K562 (cell line): ENCODE measurements around the gene HBP1. TPM values are rescaled to one million over a fixed set of nuclear protein-coding genes. Genes with fewer than 3 reads are reported as not detected.

Source experiments
- ATAC-seq: fragments of 200-7000 bp; cut with Tn5 transposase; 3 replicates; pipeline ENCODE4 v1.9.1; 2020; ENCODE audit warnings: moderate library complexity
- BruUV-seq: library from RNA; stranded (reverse); fragments of 400-500 nt; replicated peaks from 2 replicates; lab custom pipeline; 2021; lab: Mats Ljungman, UMichigan
- CTCF ChIA-PET: fragments of 300-600 bp; formaldehyde crosslinking; extraction: SDS; loops from one replicate; lab custom pipeline; 2021; ENCODE audit warnings: low intra/inter-chr PET ratio; lab: Yijun Ruan, JAX
- POLR2A ChIA-PET: fragments of 300-600, 350-650 bp; sonication (Branson Sonifier 250); formaldehyde crosslinking; extraction: SDS; loops from one replicate; lab custom pipeline; 2021; ENCODE audit warnings: antibody characterized with exemption, inconsistent platforms; lab: Yijun Ruan, JAX
- DNase-seq, 4 experiments: peaks; one replicate each; pipeline versions ENCODE4 v3.0.0 to v3.0.0-alpha.2; 2011 to 2018; ENCODE audit warnings: low spot score in 3 of 4, mixed read lengths in 3 of 4; ENCODE audit errors: extremely low read depth in 1 of 4
- FAIRE-seq: peaks from 2 replicates; lab custom pipeline; 2011; peaks lifted over from hg19 to GRCh38; lab: Jason Lieb, UNC
- H2AFZ ChIP-seq: 2 replicates; pipeline ENCODE4 v1.6.0; 2011; ENCODE audit warnings: low read depth, low read length, control low read depth, inconsistent platforms
- H3K27ac ChIP-seq: fragments of 200-600 bp; 3 replicates; pipeline ENCODE4 v1.8.0; 2011; ENCODE audit warnings: low read depth, mild to moderate bottlenecking, control low read depth, inconsistent platforms, low read length, moderate library complexity, mixed read lengths; ENCODE audit errors: extremely low read depth
- H3K27me3 ChIP-seq, 2 experiments: fragments of 300-600 bp in 1 of 2; 2 replicates in 1 of 2; 3 replicates in 1 of 2; pipeline versions ENCODE4 v1.6.0 to v1.8.0; 2011; ENCODE audit warnings: inconsistent platforms in 2 of 2, low read length in 2 of 2, mild to moderate bottlenecking in 1 of 2, mixed read lengths in 1 of 2, moderate library complexity in 1 of 2; ENCODE audit not compliant: control insufficient read depth in 2 of 2, insufficient read depth in 2 of 2
- H3K36me3 ChIP-seq: fragments of 300-600 bp; 3 replicates; pipeline ENCODE4 v1.8.0; 2011; ENCODE audit warnings: mild to moderate bottlenecking, low read length, inconsistent platforms; ENCODE audit not compliant: control insufficient read depth, insufficient read depth
- H3K4me1 ChIP-seq, 2 experiments: fragments of 200-600 bp in 1 of 2; replicated peaks in 1 of 2; 2 replicates in 1 of 2; 3 replicates in 1 of 2; pipeline versions ENCODE4 v1.5.1 to v1.8.0; 2011; ENCODE audit warnings: inconsistent platforms in 2 of 2, low read length in 2 of 2, mild to moderate bottlenecking in 1 of 2, mixed read lengths in 1 of 2, moderate library complexity in 1 of 2; ENCODE audit not compliant: control insufficient read depth in 2 of 2, insufficient read depth in 2 of 2
- H3K4me2 ChIP-seq: 2 replicates; pipeline ENCODE4 v1.6.1; 2011; ENCODE audit warnings: low read length, control low read depth, inconsistent platforms, mixed read lengths; ENCODE audit not compliant: insufficient read depth
- H3K4me3 ChIP-seq: fragments of 200-600 bp; sonication (generic), shearing (Covaris generic); 2 replicates; pipeline ENCODE4 v1.5.1; 2016; ENCODE audit warnings: control low read depth, inconsistent platforms
- H3K79me2 ChIP-seq: fragments of 200-600 bp; 3 replicates; pipeline ENCODE4 v1.8.0; 2011; ENCODE audit warnings: low read length, inconsistent platforms; ENCODE audit not compliant: control insufficient read depth, insufficient read depth
- H3K9ac ChIP-seq, 2 experiments: 2 replicates each; pipeline versions ENCODE4 v1.6.0 to v1.6.1; 2011; ENCODE audit warnings: low read depth in 2 of 2, low read length in 2 of 2, control low read depth in 1 of 2, inconsistent platforms in 1 of 2, mild to moderate bottlenecking in 1 of 2, mixed read lengths in 1 of 2; ENCODE audit not compliant: insufficient read depth in 1 of 2
- H3K9me1 ChIP-seq: one replicate; pipeline ENCODE4 v1.6.0; 2011; ENCODE audit warnings: inconsistent platforms, mild to moderate bottlenecking, low read length, moderate library complexity; ENCODE audit not compliant: control insufficient read depth, insufficient read depth
- H3K9me3 ChIP-seq: replicated peaks from 2 replicates; pipeline ENCODE4 v1.5.1; 2011; ENCODE audit warnings: low read depth, low read length, inconsistent platforms; ENCODE audit not compliant: control insufficient read depth, insufficient read depth
- H4K20me1 ChIP-seq: replicated peaks from 2 replicates; pipeline ENCODE4 v1.6.1; 2011; ENCODE audit warnings: low read length, inconsistent platforms, mixed read lengths; ENCODE audit not compliant: control insufficient read depth, insufficient read depth
- BMI1 ChIP-seq: fragments of 150-350 bp; IDR thresholded peaks from 2 replicates; pipeline ENCODE4 v1.6.1; 2014; ENCODE audit warnings: low read length
- DEAF1 ChIP-seq: fragments of 450-650 bp; formaldehyde crosslinking; IDR thresholded peaks from 2 replicates; pipeline ENCODE4 v1.4.0; 2020; ENCODE audit warnings: mild to moderate bottlenecking, moderate library complexity
- GATAD2B ChIP-seq: fragments of 450-650 bp; IDR thresholded peaks from 2 replicates; pipeline ENCODE4 v1.6.1; 2017; ENCODE audit warnings: mild to moderate bottlenecking, borderline replicate concordance
- HOMEZ ChIP-seq: fragments of 250-450 bp; sonication (Bioruptor Pico); IDR thresholded peaks from 2 replicates; pipeline ENCODE4 v1.4.0; 2020; ENCODE audit warnings: mild to moderate bottlenecking, moderate library complexity
- LCOR ChIP-seq: sonication (generic); formaldehyde crosslinking; IDR thresholded peaks from 2 replicates; pipeline ENCODE4 v1.8.0; 2022; ENCODE audit warnings: mild to moderate bottlenecking, missing genetic modification reagents
- MAZ ChIP-seq, 2 experiments: fragments of 450-650 bp in 1 of 2; sonication (generic) in 1 of 2; formaldehyde crosslinking; IDR thresholded peaks in 1 of 2; conservative IDR thresholded peaks in 1 of 2; 2 replicates each; pipeline versions ENCODE4 v1.4.0 to v1.5.0; 2020; ENCODE audit warnings: mild to moderate bottlenecking in 1 of 2, missing genetic modification reagents in 1 of 2
- RBFOX2 ChIP-seq: fragments of 200-400 bp; formaldehyde crosslinking; IDR thresholded peaks from 2 replicates; pipeline ENCODE4 v1.6.1; 2017; ENCODE audit warnings: low read depth, mild to moderate bottlenecking, low read length, moderate library complexity
- ZNF395 ChIP-seq: fragments of 200-800 bp; sonication (Bioruptor generic); IDR thresholded peaks from 2 replicates; pipeline ENCODE4 v1.6.1; 2017; ENCODE audit warnings: missing genetic modification characterization, missing compliant biosample characterization
- WGBS: fragments of 100-300 bp; shearing (Covaris generic); methylation state at CpG from one replicate; pipeline ENCODE4 v1.1.6; 2016; ENCODE audit warnings: low coverage, mixed read lengths; ENCODE audit not compliant: insufficient coverage; ENCODE audit errors: missing lambda C conversion rate; 5-methylcytosine and 5-hydroxymethylcytosine counted together
- in situ Hi-C: fragments of 300-500 bp; cut with MboI; formaldehyde crosslinking; loops from 4 replicates; pipeline ENCODE4 v1.15.0; 2018; ENCODE audit warnings: inconsistent platforms, mixed read lengths
- intact Hi-C: fragments of 100-400 bp; cut with micrococcal nuclease; formaldehyde crosslinking; loops from 2 replicates; pipeline ENCODE4 v1.14.2; 2022
- polyA plus RNA-seq, 8 experiments: library from polyadenylated mRNA; depleted of rRNA in 4 of 8; stranded (reverse) in 5 of 8; unstranded in 3 of 8; fragments of >200 nt; fragmentation: Nextera tagmentation in 2 of 8; fragmentation: Illumina TruSeq in 1 of 8; extraction: Ambion mirVana in 2 of 8; extraction: Trizol in 1 of 8; gene quantifications; 2 replicates each; pipeline versions ENCODE4 v1.2.1 to v1.2.3, GENCODE V29; 2011 to 2014; ENCODE audit warnings: inconsistent platforms in 1 of 8, missing spikeins in 1 of 8
- total RNA-seq, 7 experiments: library from RNA; depleted of rRNA in 6 of 7; stranded (reverse); fragments of >200 nt in 6 of 7; fragmentation: Illumina TruSeq in 2 of 7; extraction: Trizol in 2 of 7; gene quantifications; 2 replicates each; pipeline versions ENCODE4 v1.2.1 to v1.2.3, GENCODE V29; 2011 to 2021; ENCODE audit warnings: low replicate concordance in 1 of 7

Gene HBP1
- total and polyA plus RNA-seq, 9 of the 15 experiments (the other 6 are each of a cell fraction or from before 2014, with no cell fraction given) = 18.7 to 59.9 (median 27.0) TPM

GRCh38 chr7:107150375-107151073 lies 18.3 kb upstream of the HBP1 start:
- Histone ChIP-seq H3K27ac (peak overlapping the region; percentile 9; the same call in 1 of the 3 replicates), H3K79me2 (peaks cover 5% of the 10 kb centered on the region; the same call in 2 of the 3 replicates), H4K20me1 (0 out of 2 replicates have a peak, but pooled peaks cover 3% of the 10 kb centered on the region), H3K9me3 (no peaks in the 10 kb centered on the region), H3K4me3 (no peak overlapping the region), H3K9me1 (no peaks in the 10 kb centered on the region), H3K9ac (no peak overlapping the region), H3K4me2 (no peak overlapping the region), H2AFZ (peak overlapping the region; percentile 7; the same call in 1 of the 2 replicates), H3K36me3 (peaks cover 86% of the 10 kb centered on the region), H3K4me1 (no peaks in the 10 kb centered on the region), H3K27me3 (no peaks in the 10 kb centered on the region)
- peak; percentile 62 to 91 (median 63) for DNase-seq
- peak; percentile 87 for ATAC-seq
- BruUV-seq = no TSS peak
- ChIA-PET POLR2A (interaction anchor here (0.7 to 1.8 kb wide), 4 partner anchors 12 to 203 kb away, joined by 3 to 9 read pairs (median 6); partner anchors contain the start of gene HBP1), CTCF (interaction anchor here (0.6 to 8.0 kb wide), 14 partner anchors 16 to 974 kb away, joined by 3 to 188 read pairs (median 4); no protein-coding TSS in a partner anchor)
- no peak for FAIRE-seq
- intact Hi-C loops = loop anchor here (1.0 to 2.0 kb wide), 4 partner anchors 72 to 357 kb away; no protein-coding TSS in a partner anchor
- WGBS = 27% methylated on average over 4 of the region's 4 CpGs
- in situ Hi-C loops = no loop called here
- peak; percentile 45; the same call in 1 of the 2 replicates for TF ChIP-seq ZNF395
- TF ChIP-seq GATAD2B = peak; percentile 71; the same call in 1 of the 2 replicates
- peak in 1 of 2 experiments; percentile 32; a peak in 1 of 4 replicates for TF ChIP-seq MAZ (CRISPR knock-in tag; conservative IDR thresholded peaks at IDR 0.05 in 1 of 2, IDR thresholded peaks at IDR 0.05 in 1 of 2)
- peak; percentile 82 for TF ChIP-seq DEAF1 (CRISPR knock-in tag)
- no peak for TF ChIP-seq RBFOX2
- no peak for TF ChIP-seq HOMEZ (CRISPR knock-in tag)
- no peak for TF ChIP-seq BMI1
- 0 out of 2 replicates have a peak, but pooled peaks have one; percentile 32 for TF ChIP-seq LCOR
